DMS 273 (cell line): Measurements from ENCODE around the gene NEGR1.

ENCODE experiments used
- DNase-seq: peaks from one replicate; lab custom pipeline; 2025; ENCODE audit not compliant: unreplicated experiment; lab: John Stamatoyannopoulos, UW

The NEGR1 gene

DNA sequence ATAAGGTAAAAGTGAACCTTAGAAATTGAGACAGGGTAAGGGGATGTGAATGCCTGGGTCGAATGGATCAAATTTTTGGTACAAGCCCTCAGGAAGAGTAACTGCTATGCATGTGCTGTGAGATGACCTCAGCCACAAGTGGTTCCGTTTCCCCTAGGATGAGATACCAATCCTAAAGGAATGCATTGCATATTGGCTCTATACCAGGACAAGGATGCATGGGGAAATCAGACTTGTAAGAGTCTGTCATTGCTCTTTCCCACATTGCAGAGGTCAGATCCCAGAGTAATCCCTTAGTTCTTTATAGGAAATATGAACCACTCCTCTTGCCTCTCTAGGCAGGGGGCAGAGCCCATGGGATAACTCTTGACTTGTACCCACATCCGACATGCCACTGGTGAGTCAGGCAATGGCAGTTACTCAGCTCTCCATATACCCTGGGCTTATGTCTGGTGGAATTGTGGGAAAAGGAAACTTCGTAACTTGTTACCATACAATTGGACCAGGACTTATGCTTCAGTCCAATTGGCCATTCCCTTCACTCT, 773.2 kb downstream of the NEGR1 start:
- DNase-seq = no peak

DNA sequence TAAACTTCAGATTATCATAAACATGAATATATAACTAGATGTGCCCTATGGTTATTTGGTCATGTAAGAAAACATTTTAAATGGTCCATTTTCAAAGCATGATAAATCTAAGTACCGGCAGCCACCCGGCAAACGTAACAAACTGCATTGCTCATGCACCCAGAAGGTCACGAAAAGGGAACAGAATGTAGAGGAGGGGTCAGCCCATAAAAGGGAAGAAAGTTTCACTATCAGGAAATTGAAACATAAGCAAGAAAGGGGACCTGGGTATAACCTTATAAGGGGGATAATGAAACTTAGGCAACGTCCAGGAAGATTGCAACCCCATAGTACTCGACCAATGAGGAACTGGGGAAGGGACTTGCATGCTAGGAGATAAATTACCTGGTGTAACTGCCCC, 780.3 kb downstream of the NEGR1 start:
- DNase-seq = no peak

DNA sequence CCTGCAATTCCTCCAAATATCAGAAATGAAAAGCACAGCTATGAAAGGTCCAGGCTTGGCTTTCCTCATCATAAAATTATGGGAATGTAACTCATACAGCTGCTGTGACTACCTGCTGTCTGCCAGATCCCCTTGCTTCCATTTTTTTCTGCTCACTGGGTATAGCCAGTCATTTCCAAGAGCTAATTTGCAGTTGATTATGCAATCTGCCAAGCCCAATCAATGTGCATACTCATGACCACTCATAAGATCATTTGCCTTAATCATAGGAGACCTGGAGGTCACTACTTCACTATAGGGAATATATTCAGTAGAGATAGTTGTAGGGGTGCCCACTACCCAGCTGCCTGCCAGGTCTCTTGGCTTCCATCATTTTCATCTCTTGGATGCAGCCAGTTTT, 783.8 kb downstream of the NEGR1 start:
- no peak for DNase-seq

DNA sequence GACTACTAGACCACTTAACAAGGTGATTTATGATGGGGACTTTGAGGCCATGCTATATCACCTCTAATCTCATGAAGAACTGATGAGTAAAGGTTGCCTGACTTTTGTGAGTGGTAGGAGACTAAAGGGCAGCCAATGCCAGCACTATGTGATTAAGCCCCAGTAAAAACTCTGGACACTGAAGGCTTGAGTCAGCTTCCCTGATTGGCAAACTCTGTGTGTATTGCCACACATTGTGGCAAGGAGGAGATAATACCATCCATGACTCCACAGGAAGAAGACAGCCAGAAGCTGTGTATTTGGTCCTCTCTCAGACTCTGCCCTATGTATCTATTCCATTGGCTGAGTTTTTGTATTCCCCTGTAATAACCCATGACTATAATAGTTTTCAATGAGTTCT, 788.2 kb downstream of the NEGR1 start:
- DNase-seq = no peak

DNA sequence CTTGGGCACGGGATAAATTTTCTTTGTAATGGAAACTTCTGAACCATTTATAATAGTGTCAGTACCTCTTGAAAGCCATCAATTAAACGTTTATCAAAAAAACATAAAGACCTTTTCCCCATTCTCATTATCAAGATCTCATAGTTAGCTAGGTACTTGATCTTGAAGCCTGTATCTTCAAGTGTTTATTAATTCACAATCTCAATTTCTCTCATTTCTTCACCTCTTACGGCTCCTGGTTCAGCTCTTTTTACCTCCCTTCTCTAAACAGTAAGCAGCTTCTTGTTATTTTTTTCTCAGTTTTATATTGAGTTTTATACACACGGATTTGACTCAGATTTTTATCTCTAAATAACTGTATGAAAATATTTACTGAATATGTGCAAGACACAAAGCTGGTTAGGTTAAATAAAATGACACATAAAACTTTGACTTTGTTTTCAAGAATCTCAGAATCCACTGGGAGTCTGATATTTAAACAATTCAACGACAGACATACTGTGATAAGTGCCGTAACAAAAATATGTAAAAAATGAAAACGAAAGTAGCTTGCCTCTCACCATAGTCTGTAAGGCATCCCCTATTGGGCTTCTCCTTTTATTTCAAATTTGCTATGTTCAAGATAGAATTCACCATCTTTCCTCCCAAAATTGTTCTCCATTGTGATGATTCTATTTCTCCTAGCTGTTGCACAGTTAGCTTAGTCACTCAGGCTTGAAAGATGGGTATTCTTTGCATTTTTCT, 789.9 kb downstream of the NEGR1 start:
- DNase-seq = no peak

DNA sequence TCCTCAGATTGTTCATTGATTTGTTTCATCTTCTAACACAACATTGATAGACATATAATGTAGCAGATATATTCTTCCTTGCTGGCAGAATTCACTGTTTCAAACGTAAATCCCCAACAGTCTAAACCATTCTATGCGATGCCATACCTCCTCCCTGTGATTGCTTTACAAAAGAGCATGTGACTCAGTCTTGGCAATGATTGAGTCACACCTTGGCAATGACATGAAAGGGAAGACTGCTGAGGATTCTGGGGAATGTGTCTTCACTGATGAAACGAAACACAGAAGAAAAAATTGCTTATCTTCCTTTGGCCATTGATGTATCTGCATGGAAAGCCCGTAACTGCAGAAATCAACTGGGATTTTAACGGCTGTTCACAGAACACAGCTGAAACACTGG, 791.9 kb downstream of the NEGR1 start:
- DNase-seq = no peak

DNA sequence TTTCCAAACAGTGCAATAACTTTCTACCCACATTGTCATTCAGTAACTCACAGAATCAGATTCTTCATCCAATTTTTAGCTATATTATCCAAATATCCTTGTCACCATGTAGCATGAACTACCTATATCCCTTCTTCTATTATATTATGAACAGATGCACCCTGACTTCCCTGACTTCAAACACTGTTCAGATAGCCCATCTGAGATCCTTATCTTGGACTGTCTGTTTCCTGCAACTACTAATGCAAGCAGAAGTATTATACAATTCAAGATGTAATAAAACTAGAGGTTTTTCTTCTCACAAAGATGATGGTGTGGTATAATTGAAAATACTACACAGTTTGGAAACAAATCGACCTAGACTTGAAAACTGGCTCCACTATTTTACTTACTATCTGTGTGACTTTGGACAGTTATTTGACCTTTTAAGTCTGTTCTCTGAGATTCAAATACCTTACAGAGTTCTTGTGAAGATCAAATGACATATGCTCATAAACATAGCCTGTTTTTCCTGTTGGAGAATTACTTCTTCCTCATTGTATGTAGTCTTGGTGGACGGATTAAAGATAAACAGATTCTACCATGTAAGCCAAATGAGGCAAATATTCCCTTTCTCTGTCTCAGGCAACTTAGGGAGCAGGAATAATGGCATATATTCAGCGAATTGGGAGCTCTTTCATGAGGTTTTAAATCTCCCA, 793.6 kb downstream of the NEGR1 start:
- DNase-seq = no peak

DNA sequence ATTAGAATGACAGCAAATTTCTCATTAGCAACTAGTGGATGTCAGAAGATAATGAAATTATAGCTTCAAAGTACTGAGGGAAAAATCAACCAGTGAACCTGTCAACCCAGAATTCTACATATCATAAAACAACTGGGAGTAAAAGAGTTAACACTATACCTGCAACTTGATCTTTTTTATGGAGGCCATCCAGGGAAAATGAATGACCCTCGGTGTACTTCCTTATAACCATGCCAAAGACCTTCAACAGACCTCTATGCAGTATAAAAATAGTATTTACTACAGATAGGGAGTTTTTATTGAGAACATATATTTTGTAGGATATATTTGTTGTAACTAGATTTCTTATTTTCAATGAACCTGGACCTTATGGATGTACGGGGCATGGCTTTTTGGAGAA, 809.0 kb downstream of the NEGR1 start:
- DNase-seq = no peak

DNA sequence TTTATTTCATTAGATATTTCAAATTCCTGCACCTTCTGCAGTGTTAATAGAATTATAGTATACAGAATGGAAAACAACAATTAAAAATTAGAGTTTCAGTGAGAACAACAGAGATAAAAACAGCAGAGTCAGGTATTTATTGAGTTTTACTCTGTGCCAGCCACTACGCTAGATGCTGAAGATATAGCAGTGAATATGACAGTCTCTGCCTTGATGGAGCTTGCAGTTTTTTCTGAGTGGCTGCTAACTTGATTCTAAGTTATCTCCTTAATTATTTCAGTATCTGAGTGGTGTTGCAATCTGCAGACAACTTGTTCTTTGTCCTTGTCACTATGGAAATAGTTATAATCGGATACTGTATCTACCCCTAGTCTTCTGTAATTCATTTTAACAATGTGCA, 817.2 kb downstream of the NEGR1 start:
- no peak for DNase-seq

DNA sequence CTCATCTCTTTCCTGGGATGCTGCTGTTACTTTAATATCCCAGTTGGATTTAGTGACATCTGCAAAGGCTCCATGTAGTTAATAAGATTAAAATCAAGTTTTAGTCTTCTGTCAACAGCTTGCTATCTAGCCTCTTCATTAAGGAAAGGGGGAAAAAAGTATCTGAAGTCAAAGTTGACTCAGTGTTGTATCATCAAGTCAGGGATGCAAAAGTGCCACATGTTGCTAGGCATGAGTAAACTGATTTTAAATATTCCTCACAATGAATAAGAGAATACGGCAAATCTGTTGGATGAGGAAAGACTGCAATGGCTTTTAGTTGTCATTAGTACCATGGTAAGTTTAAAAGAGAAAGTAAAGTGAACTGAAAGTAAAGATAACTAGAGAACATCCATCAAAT, 818.3 kb downstream of the NEGR1 start:
- DNase-seq = no peak

DNA sequence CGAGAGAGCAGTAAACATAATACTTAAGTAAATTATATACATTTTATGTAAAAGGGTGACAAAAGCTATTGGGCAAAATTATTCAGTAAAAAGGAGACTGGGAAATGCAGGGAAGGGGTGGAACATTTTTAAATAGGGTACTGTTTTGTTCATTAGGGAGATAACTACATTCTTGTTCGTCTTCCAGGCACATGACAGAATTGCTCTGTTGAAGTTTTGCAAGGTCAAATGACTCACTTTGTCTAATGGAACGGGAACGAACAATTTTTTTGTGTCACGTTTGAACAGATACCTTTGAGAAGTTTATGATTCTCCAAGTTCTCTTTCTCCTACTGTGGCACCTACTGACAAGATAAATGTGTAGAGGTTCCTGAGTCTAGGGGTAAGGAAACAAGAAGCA, 819.2 kb downstream of the NEGR1 start:
- no peak for DNase-seq

DNA sequence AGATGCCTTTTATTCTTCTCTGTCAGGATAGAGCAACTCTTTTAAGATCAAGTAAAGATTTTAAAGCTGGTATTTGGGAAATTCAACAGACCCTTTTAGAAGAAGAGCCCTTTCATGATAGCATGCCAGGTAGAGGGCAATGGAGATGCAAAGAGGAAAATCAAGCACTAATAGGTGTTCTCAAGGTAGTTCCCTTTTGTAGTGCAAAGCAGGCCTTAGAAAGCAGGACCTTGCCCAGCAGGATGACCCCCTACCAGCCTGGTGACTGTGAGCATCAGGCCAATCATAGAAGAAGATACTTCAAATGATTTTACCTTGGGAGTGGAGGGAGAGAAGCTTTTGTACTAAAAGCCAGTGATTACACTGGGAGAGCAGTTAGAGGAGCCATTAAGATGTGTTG, 820.1 kb downstream of the NEGR1 start:
- no peak for DNase-seq

DNA sequence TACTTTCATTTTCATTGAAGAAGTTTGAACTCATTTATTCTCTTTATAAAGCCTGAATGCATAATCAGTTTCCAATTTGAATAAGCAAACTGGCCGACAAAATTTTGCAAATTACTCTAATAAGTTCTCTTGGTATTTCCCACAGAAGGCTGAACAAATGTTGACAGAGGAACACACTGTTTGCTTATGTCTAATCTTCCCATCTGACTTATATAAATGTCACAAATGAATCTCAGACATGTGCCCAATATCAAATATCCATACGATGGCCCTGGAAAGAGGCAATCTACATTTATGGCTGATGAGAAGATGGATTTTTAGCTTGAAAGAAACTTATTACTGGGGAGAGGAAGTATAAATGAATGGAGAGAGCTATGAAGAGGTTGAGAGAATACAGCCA, 820.9 kb downstream of the NEGR1 start:
- no peak for DNase-seq

DNA sequence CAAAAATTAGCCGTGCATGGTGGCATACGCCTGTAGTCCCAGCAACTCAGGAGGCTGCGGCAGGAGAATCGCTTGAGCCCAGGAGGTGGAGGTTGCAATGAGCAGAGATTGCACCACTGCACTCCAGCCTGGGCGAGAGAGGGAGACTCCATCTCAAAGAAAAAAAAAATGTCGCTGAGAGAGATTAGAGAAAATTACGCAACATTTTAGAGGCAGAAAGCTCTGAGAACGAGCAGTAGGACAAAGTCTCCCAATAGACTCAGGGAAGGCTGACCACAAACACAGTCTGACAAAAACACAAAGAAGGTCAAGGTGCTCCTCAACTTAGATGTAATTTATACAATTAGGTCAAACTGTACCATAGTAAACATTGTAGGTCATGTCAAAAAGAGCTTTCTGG, 833.9 kb downstream of the NEGR1 start:
- no peak for DNase-seq

DNA sequence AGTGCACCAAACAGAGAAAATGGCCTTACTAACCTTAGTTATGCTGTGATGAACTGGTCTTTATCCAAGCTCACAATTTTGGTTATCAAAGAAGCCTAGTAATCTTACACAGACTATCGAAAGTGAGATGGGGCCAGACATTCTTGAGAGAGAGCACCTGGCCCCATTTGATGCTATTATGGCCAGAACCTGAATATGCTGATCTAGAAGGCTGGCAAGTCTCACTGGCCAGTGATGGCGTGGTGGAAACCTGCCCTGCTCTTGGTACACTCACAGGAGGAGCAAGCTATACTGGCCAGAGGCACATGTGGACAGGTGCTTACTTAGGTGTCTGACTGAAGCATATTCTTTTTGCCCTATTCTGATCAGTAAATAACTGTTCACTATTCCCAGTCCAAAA, 843.7 kb downstream of the NEGR1 start:
- no peak for DNase-seq

DNA sequence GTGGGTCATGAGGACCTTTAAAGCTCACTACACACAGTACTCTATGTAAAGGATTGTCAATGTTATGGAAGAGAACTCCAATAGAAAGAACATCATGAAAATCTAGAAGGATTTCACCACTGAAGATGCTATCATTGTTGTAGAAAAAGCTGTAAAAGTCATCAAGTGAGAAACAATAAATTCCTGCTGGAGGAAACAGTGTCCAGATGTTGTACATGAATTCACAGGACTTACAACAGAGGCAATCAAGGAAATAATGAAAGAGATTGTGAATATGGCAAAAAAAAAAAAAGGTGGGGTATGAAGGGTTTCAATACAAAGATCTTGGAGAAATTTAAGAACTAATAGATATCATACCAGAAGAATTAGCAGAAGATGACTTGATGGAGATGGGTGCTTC, 846.4 kb downstream of the NEGR1 start:
- DNase-seq = no peak

DNA sequence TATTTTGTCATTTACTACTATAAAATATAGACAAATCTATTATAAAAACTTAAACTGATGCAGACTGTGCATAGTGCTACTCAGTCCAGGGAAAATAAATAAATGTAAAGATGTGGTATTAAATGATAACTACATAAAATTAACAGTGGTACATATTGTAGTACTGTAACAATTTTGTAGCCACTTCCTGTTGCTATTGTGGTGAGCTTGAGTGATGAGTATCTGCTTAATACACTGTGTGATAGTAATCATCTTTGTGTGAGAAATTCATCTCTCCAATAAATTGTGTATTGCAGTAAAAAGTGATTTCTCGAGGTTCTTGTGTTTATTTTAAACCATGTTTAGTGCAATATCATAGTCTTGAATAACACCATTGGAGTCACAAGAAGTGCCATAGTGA, 848.1 kb downstream of the NEGR1 start:
- no peak for DNase-seq

DNA sequence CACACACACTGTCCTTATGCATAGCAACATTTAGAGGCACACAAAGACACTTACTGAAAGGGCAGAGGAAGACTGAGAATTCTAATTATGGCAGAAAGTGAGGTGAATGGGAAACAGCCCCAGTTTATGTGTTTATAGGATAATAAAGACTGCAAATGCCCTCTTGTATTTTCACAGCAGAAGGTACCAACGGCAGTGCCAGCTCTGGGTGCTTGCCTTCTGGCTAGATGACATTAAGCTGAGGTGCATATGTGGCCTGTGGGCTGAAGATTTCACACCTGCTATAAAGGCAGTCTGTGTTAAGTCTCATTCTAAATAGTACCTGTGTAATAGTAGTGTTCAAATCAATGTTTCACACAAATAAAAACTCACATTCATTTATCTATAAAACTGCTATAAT, 854.3 kb downstream of the NEGR1 start:
- DNase-seq = peak; percentile 2

DNA sequence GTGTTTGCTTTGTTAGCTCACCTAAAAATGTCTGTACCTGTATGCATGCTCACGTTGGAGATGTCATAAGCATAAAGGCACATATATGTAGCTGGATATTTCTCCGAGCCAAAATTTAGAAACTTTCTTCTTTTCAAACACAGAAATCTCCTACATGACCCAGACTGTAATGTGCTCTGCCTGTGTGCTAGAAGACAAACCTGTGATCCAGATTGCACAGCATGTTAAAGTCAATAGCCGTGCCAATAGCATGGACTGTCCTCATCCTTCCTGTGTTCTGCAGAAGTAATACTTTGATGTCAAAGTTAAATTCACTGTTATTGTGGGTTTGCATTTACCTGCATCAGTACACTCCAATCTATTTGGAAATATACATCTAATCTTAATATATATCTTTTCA, 855.3 kb downstream of the NEGR1 start:
- DNase-seq = no peak

DNA sequence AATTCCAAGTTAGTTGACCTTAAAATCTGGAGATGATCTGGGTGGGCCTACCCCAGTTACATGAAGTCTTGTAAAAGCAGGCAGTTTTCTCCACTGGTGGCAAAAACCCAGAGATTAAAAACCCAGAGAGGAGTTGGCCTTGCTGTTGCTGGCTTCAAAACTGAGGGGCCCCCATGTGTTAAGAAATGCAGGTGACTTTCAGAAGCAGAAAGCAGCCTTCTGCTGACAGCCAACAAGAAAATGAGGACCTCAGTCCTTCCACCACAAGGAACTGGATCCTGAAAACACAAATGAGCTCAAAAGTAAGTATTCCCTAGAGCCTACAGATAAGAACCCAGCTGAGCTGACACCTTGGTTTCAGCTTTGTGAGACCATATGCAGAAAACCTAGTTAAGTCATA, 857.8 kb downstream of the NEGR1 start:
- DNase-seq = no peak

DNA sequence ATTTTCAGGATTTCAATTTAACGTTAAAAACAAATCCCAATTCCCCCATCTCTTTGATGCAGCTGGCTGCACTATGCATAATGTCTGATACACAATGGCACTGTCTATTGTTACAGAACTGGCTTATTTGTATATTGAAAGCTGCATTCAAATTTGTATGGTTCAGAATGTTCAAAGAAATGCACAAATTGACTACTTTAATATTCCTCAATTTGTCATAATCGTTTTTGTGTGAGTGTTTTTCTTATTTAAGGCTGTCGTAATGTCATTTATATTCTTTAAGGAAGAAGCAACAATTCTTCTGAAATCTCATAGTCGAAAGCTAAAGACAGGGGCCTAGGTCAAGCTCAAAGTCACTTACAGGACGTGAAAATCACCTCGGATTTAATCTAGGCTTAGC, 860.1 kb downstream of the NEGR1 start:
- DNase-seq = no peak

DNA sequence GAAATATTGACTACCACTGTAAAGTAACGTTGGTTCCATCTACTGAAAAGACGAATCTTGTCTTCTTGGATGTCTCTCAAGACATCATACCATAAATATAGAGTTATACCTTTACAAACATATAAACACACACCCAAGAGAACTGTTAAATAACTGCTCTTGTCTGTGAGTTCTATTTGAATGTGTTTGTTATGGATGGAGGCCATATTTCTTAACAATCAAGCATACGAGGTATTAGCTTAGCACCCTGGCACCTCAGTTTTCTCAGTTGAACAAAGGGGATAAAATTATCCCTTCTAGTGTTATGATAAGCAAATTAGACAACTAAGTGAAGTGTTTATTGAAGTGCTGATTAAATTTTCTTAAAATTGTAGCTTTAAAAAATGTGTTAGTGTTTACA, 864.9 kb downstream of the NEGR1 start:
- DNase-seq = no peak

DNA sequence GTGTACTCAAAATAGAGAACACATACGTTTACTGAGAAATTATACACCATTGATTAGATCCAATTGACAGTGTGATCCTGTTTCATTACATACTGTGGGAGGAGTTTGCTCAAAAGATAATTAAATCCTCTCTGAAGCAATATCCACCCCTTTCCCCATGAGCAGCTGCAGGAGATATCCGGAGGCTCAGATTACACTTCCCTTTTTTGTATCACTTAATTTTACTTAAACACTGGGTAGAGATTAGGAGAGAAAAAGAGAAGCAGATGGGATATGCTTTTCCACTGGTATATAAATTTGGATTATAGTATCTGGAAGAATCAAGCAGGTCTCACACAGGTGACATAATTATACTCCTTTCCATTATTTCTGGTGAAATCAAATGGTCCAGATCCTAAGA, 868.2 kb downstream of the NEGR1 start:
- peak; percentile 45 for DNase-seq
